MCF 10A (cell line): ENCODE data around the gene LDLRAD4. TPM values are rescaled to one million over a fixed set of nuclear protein-coding genes. Genes with fewer than 3 reads are reported as not detected.

Experiments
- BruUV-seq: library from RNA; stranded (reverse); fragments of 400-500 nt; replicated peaks from 2 replicates; lab custom pipeline; 2021; lab: Mats Ljungman, UMichigan
- CTCF ChIA-PET: fragments of 300-600 bp; sonication (Branson Sonifier 250); formaldehyde crosslinking; extraction: SDS; loops from one replicate; lab custom pipeline; 2021; ENCODE audit warnings: antibody characterized with exemption, inconsistent platforms; lab: Yijun Ruan, JAX
- POLR2A ChIA-PET: fragments of 300-600, 350-650 bp; sonication (Branson Sonifier 250); formaldehyde crosslinking; extraction: SDS; loops from one replicate; lab custom pipeline; 2020; ENCODE audit warnings: antibody characterized with exemption, inconsistent platforms; lab: Yijun Ruan, JAX
- DNase-seq: peaks from one replicate; pipeline ENCODE4 v3.0.0-alpha.2; 2018; ENCODE audit not compliant: unreplicated experiment
- H3K27ac Mint-ChIP-seq: one replicate; pipeline ENCODE4 v1.8.0; 2022; ENCODE audit warnings: mild to moderate bottlenecking, low read depth, mixed read lengths; ENCODE audit not compliant: unreplicated experiment
- H3K27me3 Mint-ChIP-seq: one replicate; pipeline ENCODE4 v1.8.0; 2022; ENCODE audit warnings: mixed read lengths; ENCODE audit not compliant: insufficient read depth, unreplicated experiment
- H3K36me3 Mint-ChIP-seq: one replicate; pipeline ENCODE4 v1.8.0; 2022; ENCODE audit warnings: mild to moderate bottlenecking, moderate library complexity, mixed read lengths; ENCODE audit not compliant: insufficient read depth, unreplicated experiment
- H3K4me1 Mint-ChIP-seq: one replicate; pipeline ENCODE4 v1.8.0; 2022; ENCODE audit warnings: mixed read lengths; ENCODE audit not compliant: insufficient read depth, unreplicated experiment
- H3K4me3 Mint-ChIP-seq: one replicate; pipeline ENCODE4 v1.8.0; 2022; ENCODE audit warnings: mild to moderate bottlenecking, moderate library complexity, mixed read lengths; ENCODE audit not compliant: unreplicated experiment
- H3K9me3 Mint-ChIP-seq: one replicate; pipeline ENCODE4 v1.8.0; 2022; ENCODE audit warnings: mixed read lengths; ENCODE audit not compliant: unreplicated experiment
- intact Hi-C: fragments of 100-400 bp; cut with micrococcal nuclease; formaldehyde crosslinking; loops from 2 replicates; pipeline ENCODE4 v1.14.1; 2022
- total RNA-seq: library from RNA; stranded (reverse); gene quantifications from 2 replicates; pipeline ENCODE4 v1.2.3, GENCODE V29; 2022
- TF ChIP-seq, protein P1 (sequence below): fragments of 200-600 bp; IDR thresholded peaks from one replicate; pipeline ENCODE4 v1.8.0; 2022; ENCODE audit warnings: antibody characterized with exemption, mild to moderate bottlenecking; ENCODE audit not compliant: unreplicated experiment

The LDLRAD4 gene
- total RNA-seq, 1 experiment from 2014 or later, result not detected

DNA sequence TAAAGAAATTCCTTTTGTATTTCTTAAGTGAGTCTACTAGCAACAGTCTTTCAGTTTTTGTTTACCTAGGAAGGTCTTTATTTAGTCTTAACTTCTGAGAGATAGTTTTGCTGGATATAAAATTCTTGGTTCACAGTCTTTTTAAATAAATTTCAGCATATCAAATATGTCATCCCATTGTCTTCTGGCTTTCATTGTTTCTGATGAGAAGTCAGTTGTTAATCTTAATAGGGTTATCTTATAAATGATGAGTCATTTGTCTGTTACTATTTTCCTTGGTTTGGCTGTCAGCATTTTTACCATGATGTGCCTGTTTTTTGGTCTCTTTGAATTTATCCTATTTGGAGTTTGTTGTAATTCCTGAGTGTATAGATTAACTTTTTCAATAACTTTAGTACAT is 378.5 kb downstream of the LDLRAD4 start:
- H3K4me1 Mint-ChIP-seq, result no peaks in the 10 kb centered on the region
- intact Hi-C loops, result no loop called here
- TF ChIP-seq, protein P1, sequence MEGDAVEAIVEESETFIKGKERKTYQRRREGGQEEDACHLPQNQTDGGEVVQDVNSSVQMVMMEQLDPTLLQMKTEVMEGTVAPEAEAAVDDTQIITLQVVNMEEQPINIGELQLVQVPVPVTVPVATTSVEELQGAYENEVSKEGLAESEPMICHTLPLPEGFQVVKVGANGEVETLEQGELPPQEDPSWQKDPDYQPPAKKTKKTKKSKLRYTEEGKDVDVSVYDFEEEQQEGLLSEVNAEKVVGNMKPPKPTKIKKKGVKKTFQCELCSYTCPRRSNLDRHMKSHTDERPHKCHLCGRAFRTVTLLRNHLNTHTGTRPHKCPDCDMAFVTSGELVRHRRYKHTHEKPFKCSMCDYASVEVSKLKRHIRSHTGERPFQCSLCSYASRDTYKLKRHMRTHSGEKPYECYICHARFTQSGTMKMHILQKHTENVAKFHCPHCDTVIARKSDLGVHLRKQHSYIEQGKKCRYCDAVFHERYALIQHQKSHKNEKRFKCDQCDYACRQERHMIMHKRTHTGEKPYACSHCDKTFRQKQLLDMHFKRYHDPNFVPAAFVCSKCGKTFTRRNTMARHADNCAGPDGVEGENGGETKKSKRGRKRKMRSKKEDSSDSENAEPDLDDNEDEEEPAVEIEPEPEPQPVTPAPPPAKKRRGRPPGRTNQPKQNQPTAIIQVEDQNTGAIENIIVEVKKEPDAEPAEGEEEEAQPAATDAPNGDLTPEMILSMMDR, result no peak
- ChIA-PET CTCF (no interaction called here), POLR2A (no interaction called here)
- no peak for DNase-seq
- H3K36me3 Mint-ChIP-seq, result no peaks in the 10 kb centered on the region
- H3K27ac Mint-ChIP-seq, result no peak overlapping the region
- H3K4me3 Mint-ChIP-seq, result no peak overlapping the region
- peaks cover 28% of the 10 kb centered on the region for H3K9me3 Mint-ChIP-seq
- no TSS peak for BruUV-seq
- no peaks in the 10 kb centered on the region for H3K27me3 Mint-ChIP-seq

DNA sequence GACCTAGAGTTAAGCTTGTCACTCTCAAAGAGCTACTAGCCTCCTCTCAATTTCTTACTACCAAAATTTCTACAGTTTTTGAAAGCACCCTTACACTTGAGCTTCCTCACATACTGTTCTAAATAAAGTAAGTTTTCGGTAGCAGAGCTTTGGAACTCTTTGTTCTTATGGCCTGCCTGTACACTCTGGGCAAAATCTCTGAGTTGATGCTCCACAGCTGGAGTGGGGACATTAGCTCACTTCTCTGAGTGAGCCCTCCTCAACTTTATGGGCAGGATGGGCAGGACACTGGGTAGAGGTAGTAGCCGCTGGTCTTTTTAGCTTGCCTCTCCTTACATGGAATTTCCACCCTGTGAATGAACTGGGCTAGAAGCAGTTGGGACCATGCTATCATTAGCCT is 380.0 kb downstream of the LDLRAD4 start:
- ChIA-PET CTCF (interaction anchor here (0.6 to 1.2 kb wide), 4 partner anchors 13 to 376 kb away, joined by 3 to 4 read pairs (median 3); no protein-coding TSS in a partner anchor), POLR2A (no interaction called here)
- no peaks in the 10 kb centered on the region for H3K27me3 Mint-ChIP-seq
- no peaks in the 10 kb centered on the region for H3K36me3 Mint-ChIP-seq
- no peaks in the 10 kb centered on the region for H3K4me1 Mint-ChIP-seq
- intact Hi-C loops, result no loop called here
- peaks cover 28% of the 10 kb centered on the region for H3K9me3 Mint-ChIP-seq
- H3K4me3 Mint-ChIP-seq, result no peak overlapping the region
- H3K27ac Mint-ChIP-seq, result no peak overlapping the region
- no peak for DNase-seq
- TF ChIP-seq, protein P1, result no peak
- no TSS peak for BruUV-seq

DNA sequence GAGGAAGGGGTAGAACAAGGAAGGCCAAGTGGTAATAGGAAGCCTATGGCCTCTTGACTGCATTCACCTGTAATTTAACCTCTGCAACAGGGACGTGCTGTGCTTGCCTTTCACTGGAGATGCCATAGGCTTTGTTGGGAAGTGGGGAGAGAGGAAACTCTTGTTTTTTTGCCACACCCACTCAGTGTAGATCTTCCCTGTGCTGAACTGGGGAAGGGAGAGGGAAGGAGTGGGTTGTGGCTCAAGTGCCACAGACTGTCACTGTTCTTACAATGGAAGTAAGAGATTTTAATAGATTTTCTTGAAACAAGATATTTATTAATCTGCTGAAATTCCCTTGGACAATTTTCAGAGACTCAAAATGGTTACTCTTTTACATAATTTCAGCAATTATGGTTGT is 380.5 kb downstream of the LDLRAD4 start:
- intact Hi-C loops, result no loop called here
- no TSS peak for BruUV-seq
- no peak overlapping the region for H3K27ac Mint-ChIP-seq
- H3K4me3 Mint-ChIP-seq, result no peak overlapping the region
- ChIA-PET CTCF (interaction anchor here (0.6 to 1.2 kb wide), 4 partner anchors 13 to 377 kb away, joined by 3 to 4 read pairs (median 3); no protein-coding TSS in a partner anchor), POLR2A (no interaction called here)
- H3K4me1 Mint-ChIP-seq, result no peaks in the 10 kb centered on the region
- no peaks in the 10 kb centered on the region for H3K36me3 Mint-ChIP-seq
- H3K27me3 Mint-ChIP-seq, result no peaks in the 10 kb centered on the region
- DNase-seq, result no peak
- H3K9me3 Mint-ChIP-seq, result peaks cover 28% of the 10 kb centered on the region
- TF ChIP-seq, protein P1, result no peak

DNA sequence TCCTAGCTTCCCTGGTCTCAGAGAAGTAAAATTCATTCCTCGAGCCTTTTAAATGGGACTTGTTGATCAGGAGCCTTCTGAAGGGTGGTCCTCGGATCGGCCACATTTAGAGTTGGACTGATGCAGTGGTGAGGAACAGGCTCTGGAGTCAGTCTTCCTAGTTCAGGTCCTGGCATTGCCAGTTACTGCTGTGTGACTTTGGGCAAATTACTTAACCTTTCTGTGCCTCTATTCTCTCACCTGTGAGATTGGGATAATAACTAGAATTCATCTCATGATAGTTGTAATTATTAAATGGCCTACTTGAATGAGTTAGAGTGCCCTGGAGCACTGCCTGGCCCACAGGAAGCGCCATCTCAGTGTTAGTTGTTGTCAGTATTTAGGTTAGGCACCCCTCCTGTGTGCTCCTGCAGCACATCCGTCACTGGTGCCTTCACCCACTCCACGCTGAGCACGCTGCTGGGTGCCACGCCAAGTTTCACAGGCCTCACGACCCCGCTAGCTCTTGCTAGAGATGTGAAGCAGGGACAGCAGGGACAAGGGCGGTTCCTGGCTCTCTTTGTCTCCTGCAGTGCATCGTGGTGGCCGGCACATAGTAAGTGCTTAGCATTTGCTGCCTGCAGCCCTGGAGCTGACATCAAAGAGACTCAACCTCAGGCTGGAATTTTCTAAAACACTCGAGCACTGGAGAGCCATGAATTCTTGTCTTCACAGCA is 384.9 kb downstream of the LDLRAD4 start:
- Mint-ChIP-seq H3K9me3 (no peaks in the 10 kb centered on the region), H3K27me3 (no peaks in the 10 kb centered on the region), H3K36me3 (no peaks in the 10 kb centered on the region), H3K4me3 (no peak overlapping the region), H3K27ac (no peak overlapping the region), H3K4me1 (no peaks in the 10 kb centered on the region)
- DNase-seq, result no peak
- no TSS peak for BruUV-seq
- CTCF ChIA-PET, result interaction anchor here (0.6 to 1.1 kb wide), 3 partner anchors 46 to 884 kb away, joined by 3 to 4 read pairs (median 4); no protein-coding TSS in a partner anchor
- POLR2A ChIA-PET, result no interaction called here
- intact Hi-C loops, result no loop called here
- TF ChIP-seq, protein P1, result no peak
